GM21447 (cell line): Measurements from ENCODE around the gene LIN54.

Experiments
- ATAC-seq: cut with Tn5 transposase; IDR thresholded peaks from one replicate; pipeline ENCODE4 v1.9.1; 2021; ENCODE audit not compliant: unreplicated experiment

The LIN54 gene

DNA sequence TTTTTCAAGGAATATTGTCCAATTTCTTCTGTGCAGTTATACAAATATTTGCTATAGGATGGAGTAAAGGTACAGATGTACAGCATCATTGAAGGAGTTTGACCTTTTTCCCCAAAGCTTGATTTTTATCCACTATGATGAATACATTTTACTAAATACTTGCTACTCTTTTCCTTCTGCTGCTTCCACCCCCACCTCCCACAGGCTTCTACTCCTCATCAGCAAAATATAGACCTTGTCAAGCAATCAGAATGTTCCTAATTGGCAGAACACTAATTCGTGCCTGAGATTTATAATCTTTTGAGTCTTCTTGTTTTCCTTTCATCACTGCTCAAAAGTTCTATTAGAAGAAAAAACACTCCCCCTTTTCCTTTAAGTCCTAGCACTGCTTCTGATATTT lies 113.9 kb downstream of the LIN54 start:
- ATAC-seq: no peak

DNA sequence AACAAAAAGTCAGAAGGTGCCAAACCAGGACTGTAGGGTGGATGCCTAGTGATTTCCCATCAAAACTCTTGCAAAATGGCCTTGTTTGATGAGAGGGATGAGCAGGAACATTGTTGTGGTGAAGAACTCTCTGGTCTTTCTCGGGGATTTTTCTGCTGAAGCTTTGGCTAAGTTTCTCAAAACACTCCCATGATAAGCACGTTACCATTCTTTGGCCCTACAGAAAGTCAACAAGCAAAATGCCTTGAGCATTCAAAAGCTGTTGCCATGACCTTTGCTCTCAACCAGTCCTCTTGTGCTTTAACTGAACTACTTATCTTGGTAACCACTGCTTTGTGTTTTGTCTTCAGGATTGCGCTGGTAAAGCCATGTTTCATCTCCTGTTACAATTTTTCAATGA lies 116.7 kb downstream of the LIN54 start:
- ATAC-seq: no peak

DNA sequence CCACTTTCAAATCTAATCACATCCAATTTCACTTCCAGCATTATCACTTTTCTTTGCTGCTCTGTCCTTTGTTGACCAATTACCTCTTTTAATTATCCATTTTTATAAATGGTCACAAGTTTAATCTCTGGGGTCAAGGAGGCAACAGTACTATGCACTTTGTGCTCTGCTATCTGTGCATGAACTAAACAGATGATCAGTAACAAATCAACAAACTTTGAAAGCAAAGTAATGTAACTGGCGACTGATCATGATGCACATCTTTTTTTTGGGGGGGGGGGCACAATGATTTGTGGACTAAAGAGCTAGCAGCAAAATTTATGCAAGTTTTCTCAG lies 118.2 kb downstream of the LIN54 start:
- ATAC-seq: no peak

DNA sequence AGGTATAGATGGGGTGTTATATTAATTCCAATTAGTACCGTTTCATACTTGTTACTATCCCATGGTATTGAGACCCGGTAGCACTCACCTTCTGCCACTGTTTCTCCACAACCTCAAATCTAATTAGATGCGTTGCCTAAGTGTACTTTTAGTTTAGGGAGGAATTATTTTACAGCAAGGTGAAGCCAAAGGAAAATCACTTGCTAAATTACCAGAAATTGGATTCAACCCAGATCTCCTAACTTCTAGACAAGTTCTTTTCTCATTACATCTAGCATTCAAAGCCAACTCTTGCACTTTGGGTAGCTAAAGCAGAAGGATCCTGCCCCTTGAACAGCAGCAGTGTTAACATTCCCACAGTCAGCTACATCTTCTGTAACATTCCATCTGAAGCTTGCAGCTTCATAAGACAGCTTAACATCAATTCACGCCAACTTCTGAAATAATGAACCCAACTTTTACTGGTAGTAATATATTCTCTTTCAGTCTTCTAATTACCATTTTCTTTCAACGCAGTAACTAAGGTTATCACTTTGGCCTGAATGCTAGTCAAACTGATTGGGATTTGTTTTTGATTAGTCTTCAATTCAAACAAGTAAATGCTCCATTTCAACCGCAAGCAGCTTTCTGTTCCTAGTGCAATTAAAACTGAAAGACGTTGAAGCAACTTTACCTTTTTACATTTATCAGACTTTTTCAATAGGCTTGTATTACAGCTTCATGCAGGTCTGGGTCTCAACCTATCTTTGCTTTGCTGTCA lies 118.7 kb downstream of the LIN54 start:
- ATAC-seq: peak; percentile 5

DNA sequence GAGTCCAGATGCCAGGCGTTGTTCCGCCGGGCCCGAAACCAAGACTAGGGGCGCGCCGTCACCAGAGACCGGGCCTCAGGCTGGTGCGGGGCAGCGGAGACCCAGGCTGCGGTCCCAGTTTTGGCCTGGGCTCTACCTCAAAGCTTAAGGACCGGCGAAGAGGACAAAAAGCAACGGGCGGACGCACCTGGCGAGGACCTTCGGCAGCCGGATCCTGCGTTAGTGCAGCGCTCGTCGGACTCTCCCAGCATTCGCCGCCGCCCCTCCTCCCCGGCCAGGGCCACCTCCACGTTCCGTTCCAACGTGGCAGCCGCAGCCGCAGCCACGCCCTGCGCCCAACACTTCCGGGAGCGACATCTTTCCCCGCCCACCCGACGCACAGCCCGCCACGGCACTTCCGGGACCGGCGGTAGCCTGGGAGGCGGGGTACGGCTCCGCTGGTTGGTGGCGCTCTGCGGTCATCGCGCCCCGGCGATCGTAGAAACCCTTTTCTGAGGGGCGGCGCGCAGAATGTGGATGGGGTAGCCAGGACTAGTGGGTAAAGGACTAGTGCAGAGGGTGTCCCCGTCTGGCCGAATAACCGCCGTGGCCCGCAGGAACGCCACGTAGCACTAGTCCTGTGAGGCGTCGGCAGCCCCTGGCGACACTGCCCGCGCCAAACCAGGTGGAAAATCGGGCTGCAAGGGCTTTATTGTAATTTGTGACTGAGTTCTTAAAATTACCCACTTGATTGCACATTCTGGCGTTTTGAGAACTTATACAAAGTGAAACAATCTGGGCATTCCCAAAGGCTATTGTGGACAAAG lies 119.5 kb downstream of the LIN54 start, which contains the start of gene SEC31A:
SEC31A (minus strand) TSS at position 253 of the 806 bp plus-strand sequence. CDS start 9,217 bp downstream, outside the sequence.
- ATAC-seq: peak; percentile 88

DNA sequence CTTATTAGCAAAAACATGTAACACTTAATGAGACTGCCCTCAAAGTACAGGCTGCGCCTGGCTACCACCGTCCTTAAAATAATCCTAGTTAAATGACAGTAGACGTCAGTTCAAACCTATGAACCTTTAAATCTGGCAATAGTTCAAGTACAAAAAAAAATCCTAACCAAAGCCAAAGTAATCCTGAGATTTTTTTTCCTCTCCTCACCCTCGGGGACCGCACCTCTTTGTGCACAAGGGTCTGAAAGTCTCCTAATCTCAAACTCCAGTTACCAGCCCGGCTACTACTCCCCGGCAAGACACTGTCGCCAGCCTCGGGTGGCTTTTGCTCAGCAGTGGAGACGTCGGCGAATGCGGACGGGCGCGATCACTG lies 120.1 kb downstream of the LIN54 start:
- no peak for ATAC-seq

DNA sequence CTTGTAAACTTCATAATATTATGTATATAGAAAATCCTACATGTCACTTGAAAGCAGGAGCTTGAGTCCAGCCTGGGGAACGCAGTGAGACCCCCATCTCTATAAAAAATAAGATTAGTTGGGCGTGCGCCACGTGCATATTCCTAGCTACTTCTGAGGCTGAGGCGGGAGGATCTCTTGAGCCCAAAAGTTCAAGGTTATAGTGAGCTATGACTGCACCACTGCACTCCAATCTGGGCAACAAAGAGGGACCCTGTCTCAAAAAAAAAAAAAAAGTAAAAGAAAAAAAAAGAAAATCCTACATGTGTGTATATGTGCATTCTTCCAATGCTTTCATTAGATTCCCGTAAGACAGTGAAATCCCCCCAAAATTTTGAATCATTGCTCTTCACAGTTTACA lies 121.3 kb downstream of the LIN54 start:
- ATAC-seq: no peak

DNA sequence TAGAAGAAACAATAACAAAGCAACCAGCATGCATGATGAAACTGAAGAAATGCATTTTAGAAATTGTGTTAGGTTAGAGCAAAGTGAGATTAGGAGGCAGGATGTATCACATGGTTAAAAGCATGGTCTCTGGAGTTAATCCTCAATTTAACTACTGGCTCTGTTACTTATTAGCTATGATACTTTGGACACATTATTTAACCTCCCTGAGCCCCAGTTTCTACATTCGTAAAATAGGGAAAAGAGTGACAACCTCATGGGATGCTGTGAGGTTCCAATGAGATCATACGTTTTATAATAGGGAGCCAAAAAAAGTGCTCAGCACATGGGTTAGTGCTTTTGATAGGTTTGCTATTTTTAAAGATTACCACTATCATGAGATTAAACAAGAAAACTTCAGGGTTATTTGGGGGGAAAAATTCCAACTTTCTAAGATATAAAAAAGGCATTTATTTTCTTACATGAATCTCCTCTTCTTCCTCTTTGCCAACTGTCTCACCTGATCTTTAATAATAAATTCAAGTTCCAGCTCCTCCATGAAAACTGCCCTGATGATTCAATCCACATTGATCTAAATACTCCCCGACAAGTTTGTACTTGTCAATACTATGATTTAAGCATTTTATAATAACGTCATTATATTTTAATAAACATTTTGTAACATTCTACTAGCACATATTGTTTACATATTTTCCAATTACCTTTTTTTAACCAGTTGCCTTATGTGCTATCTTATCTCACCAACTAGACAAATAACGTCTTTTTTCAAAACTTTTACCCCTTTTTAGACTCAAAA lies 124.3 kb downstream of the LIN54 start:
- ATAC-seq: no peak

DNA sequence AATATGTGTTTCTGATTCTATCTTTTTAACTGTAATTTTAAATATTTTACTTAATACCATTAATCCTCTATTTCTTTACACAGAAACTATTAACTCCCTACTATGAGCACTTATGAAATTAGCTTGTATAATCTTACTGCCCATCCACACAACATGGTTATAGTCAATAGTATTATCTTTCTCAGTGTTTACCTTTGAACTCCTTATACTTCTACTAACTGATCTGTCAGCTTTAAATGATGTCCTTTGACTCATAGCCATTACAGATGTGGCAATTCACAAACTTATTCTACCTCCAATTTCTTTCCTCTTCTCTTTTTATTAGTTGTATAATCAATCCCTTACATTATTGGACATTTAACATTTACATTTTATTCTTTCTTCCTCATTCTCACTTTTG lies 125.2 kb downstream of the LIN54 start:
- no peak for ATAC-seq
